ENCODE measurements around the gene PTTG1IP.

The PTTG1IP gene

DNA sequence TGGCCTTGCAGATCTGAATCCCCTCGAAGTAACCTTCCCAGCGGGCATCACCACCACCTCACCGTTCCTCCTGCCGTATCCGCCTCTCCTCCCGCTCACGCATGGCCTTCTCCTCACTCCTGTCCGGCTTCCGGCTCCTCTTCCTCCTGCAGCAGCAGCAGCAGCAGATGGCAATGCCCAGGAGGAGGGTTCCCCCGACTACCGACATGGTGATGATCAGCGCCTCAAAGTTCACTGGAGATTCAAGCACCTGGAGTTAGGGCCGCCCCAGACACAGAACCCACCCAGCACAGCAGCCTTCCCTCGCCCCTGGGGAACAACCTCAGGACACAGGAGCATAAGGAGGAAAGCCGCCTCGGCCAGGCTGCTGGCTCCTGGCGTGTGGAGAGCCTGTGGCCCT lies 17.4 kb downstream of the PTTG1IP start:
- DNase-seq (ENCODE audit: insufficient read length, low spot score) (no peak), FAIRE-seq (no peak)
- no peak for TF ChIP-seq POLR2A (IDR thresholded peaks at IDR 0.05; ENCODE audit: low read depth, low read length)
- TF ChIP-seq POU2F2 (IDR thresholded peaks at IDR 0.05; ENCODE audit: low read depth, low read length): no peak
- TF ChIP-seq TAF1 (IDR thresholded peaks at IDR 0.05; ENCODE audit: low read depth, low read length): no peak
- no peak for TF ChIP-seq POLR2AphosphoS5 (IDR thresholded peaks at IDR 0.05; ENCODE audit: low read depth, low read length)
- TF ChIP-seq SPI1 (IDR thresholded peaks at IDR 0.05; ENCODE audit: low read depth, low read length): no peak
- TF ChIP-seq PAX5 (IDR thresholded peaks at IDR 0.05; ENCODE audit: insufficient read depth, low read length, severe bottlenecking): no peak

DNA sequence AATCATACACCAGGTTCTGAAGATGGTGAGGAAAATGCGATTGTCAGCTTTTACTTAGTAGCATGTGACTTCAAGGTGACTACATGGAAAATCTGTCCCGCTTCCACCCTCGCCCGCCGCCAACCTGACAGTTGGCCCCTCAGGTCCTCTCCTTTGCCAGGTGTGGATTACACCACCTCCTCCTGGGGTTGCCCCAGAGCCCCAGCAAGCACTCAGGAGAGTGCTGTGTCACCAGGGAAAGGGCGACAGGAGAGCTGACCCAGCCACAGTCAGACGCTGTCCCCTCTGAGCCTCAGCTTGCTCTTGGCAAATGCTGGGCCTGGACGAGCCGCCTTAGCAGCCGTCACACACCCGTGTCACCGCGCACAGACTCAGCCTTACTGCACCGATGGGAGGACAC lies 17.9 kb downstream of the PTTG1IP start:
- FAIRE-seq (no peak), DNase-seq (ENCODE audit: insufficient read length, low spot score) (no peak)
- no peak for TF ChIP-seq POU2F2 (IDR thresholded peaks at IDR 0.05; ENCODE audit: low read depth, low read length)
- no peak for TF ChIP-seq POLR2A (IDR thresholded peaks at IDR 0.05; ENCODE audit: low read depth, low read length)
- no peak for TF ChIP-seq POLR2AphosphoS5 (IDR thresholded peaks at IDR 0.05; ENCODE audit: low read depth, low read length)

DNA sequence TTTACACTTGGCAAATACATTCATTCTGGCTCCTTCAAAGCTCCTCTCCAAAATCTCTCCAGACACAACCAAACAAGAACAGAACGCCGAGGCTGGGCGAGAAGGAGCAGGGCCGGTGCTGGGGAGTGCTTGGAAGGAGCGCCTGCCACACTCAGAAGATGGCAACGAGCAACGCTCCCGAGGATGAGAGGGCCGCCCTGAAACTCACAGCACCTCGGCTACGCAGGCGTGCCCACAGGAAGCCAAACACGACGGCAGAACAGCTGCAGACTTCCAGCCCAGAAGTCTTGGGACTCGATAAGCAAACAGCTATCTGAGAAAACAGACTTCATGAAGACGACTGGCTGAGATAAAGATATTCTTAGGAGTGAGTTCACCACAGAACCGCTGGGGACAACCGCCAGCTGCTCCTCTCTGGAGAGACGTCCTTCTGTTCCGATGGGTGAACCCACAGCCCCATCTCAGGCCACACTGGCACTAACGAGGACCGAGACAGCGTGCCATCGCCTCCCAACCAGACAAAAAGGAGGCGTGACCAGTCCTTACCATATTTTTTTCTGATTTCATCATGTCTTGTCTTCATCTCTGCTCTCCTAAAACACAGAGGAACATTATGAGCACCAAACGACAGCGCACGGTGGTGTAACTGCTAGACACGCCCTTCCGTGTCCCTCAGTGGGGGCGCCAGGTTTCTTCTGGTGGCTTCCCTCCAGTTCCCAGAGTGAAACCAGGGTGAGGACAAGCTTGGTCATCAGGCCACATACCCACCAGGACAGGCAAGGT lies 18.6 kb downstream of the PTTG1IP start:
- DNase-seq (ENCODE audit: insufficient read length, low spot score): no peak

DNA sequence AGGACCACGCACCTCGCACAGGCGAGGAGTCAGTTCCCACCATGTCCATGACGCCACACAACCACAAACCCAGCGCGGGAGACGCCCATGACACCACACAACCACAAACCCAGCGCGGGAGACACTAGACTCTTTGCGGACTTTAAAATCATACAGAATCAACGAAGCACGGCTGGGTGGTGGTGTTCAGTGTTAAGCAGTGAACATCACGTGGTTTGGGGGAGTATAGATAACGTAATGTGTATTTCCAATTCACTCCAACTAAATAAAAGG lies 19.2 kb downstream of the PTTG1IP start:
- no peak for TF ChIP-seq POLR2AphosphoS5 (IDR thresholded peaks at IDR 0.05; ENCODE audit: low read depth, low read length)
- TF ChIP-seq SPI1 (IDR thresholded peaks at IDR 0.05; ENCODE audit: low read depth, low read length): no peak
- no peak for TF ChIP-seq PAX5 (IDR thresholded peaks at IDR 0.05; ENCODE audit: insufficient read depth, low read length, severe bottlenecking)
- no peak for TF ChIP-seq POU2F2 (IDR thresholded peaks at IDR 0.05; ENCODE audit: low read depth, low read length)
- TF ChIP-seq POLR2A (IDR thresholded peaks at IDR 0.05; ENCODE audit: low read depth, low read length): no peak
- no peak for TF ChIP-seq TAF1 (IDR thresholded peaks at IDR 0.05; ENCODE audit: low read depth, low read length)
- no peak for FAIRE-seq
- no peak for DNase-seq (ENCODE audit: insufficient read length, low spot score)

More for the DNA sequence above, 18.6 kb downstream of the PTTG1IP start:
- FAIRE-seq: no peak
- TF ChIP-seq POU2F2 (IDR thresholded peaks at IDR 0.05; ENCODE audit: low read depth, low read length) (no peak), POLR2AphosphoS5 (IDR thresholded peaks at IDR 0.05; ENCODE audit: low read depth, low read length) (no peak), POLR2A (IDR thresholded peaks at IDR 0.05; ENCODE audit: low read depth, low read length) (no peak), PAX5 (IDR thresholded peaks at IDR 0.05; ENCODE audit: insufficient read depth, low read length, severe bottlenecking) (no peak), TAF1 (IDR thresholded peaks at IDR 0.05; ENCODE audit: low read depth, low read length) (no peak), SPI1 (IDR thresholded peaks at IDR 0.05; ENCODE audit: low read depth, low read length) (no peak)

DNA sequence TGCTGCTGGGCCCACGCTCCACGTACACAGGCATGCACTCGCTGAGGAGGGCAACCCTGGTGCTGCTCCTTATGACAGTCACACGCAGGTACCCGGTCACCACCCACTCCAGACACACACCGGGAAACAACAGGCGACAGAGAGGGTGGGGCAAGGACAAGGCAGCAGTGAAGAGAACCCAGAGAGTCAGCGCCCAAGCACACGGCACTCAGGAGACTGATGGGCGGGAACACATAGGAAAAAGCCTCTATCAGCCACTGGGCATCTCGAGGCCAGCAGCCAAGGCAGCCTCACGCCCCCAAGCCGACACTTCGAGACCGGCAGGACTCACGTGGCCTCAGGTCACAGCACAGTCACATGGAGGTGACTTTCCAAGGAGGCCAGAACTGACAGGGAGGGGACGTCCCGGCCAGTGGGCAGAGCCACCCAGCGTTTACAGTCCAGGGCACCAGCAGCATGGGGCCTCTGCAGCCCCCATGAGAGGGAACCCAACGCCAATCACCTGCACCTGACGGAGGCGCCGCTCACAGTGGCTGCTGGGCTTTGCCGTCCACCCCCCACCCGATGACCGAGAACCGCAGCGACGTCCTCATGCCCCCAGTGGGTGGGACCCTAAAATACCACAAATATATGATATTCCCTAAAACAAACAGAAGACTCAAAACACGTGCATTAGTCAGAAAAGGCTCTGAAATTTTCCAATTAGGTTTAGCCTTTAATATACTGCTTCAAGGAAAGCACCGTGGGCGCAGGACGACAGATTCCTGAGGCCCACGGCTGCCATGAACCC lies 19.7 kb downstream of the PTTG1IP start:
- FAIRE-seq (no peak), DNase-seq (ENCODE audit: insufficient read length, low spot score) (no peak)
- TF ChIP-seq POLR2AphosphoS5 (IDR thresholded peaks at IDR 0.05; ENCODE audit: low read depth, low read length): no peak
- TF ChIP-seq POU2F2 (IDR thresholded peaks at IDR 0.05; ENCODE audit: low read depth, low read length): no peak
- TF ChIP-seq POLR2A (IDR thresholded peaks at IDR 0.05; ENCODE audit: low read depth, low read length): no peak
- TF ChIP-seq TAF1 (IDR thresholded peaks at IDR 0.05; ENCODE audit: low read depth, low read length): no peak
- no peak for TF ChIP-seq PAX5 (IDR thresholded peaks at IDR 0.05; ENCODE audit: insufficient read depth, low read length, severe bottlenecking)
- TF ChIP-seq SPI1 (IDR thresholded peaks at IDR 0.05; ENCODE audit: low read depth, low read length): no peak

DNA sequence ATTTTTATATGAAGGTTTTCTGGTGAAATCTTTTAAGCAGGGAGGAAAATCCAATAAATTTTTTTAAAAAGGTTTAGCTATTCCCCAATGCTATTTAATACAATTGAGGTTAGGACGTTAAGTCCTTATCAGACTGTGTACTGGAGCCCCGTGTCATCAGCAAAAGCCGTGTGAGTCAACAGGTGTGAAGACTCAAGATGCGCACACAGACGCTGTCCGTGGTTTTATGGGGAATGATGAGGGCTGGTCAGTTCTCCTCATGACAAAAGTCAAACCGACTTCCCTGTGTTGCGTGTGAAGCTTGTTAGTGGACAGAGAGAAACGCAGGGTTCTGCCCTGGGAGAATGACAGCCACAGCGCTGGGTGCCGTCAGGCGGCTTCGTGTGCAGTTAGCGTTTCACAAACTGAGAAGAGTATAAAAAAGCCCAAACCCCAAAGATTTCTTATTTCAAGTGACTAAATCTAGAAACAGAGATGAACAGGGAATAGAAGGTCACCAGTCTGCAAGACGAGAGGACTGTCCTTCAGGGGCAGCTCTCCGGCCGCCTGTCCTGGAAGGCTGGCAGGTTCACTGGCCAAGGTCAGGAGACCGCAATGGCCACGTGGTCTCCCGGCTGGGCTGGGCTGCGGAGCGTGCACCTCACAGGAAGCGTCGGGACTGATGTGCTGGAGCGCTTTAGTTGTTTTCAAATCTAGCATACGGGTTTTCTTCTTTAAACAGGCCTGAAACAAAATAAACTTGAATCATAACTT lies 22.4 kb downstream of the PTTG1IP start:
- FAIRE-seq (no peak), DNase-seq (ENCODE audit: insufficient read length, low spot score) (no peak)
- TF ChIP-seq POU2F2 (IDR thresholded peaks at IDR 0.05; ENCODE audit: low read depth, low read length) (no peak), PAX5 (IDR thresholded peaks at IDR 0.05; ENCODE audit: insufficient read depth, low read length, severe bottlenecking) (no peak), TAF1 (IDR thresholded peaks at IDR 0.05; ENCODE audit: low read depth, low read length) (no peak), POLR2AphosphoS5 (IDR thresholded peaks at IDR 0.05; ENCODE audit: low read depth, low read length) (no peak), POLR2A (IDR thresholded peaks at IDR 0.05; ENCODE audit: low read depth, low read length) (no peak), SPI1 (IDR thresholded peaks at IDR 0.05; ENCODE audit: low read depth, low read length) (no peak)

DNA sequence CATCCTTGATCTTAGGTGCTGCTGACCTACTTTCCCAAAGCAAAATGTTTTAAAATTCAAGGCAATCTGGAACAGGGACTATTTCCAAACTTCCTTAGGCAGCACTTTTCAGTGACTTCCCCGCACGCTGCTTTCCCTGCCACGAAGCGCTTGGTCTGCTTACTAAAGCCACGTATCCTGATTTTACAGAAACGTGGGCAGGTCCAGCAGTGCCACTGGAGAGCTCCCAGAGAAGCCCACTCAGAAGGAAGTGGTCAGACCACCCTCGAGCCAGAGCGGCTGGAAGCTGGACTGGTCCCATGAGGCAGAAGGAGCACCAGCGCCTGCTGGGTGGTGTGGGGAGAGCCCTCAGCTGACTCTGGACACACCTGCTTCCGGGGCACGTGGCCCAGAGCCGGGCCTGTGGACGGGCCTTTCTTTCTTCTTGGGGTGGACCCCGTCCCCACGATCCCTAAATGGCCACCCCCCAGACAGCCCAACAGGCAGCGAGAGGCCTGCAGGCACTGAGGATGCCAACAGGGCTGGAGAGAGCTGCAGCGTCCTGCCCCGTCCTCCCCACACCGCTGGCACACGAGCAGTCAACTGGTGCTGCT lies 23.2 kb downstream of the PTTG1IP start:
- no peak for TF ChIP-seq POU2F2 (IDR thresholded peaks at IDR 0.05; ENCODE audit: low read depth, low read length)
- no peak for TF ChIP-seq TAF1 (IDR thresholded peaks at IDR 0.05; ENCODE audit: low read depth, low read length)
- no peak for TF ChIP-seq POLR2AphosphoS5 (IDR thresholded peaks at IDR 0.05; ENCODE audit: low read depth, low read length)
- TF ChIP-seq SPI1 (IDR thresholded peaks at IDR 0.05; ENCODE audit: low read depth, low read length): no peak
- TF ChIP-seq PAX5 (IDR thresholded peaks at IDR 0.05; ENCODE audit: insufficient read depth, low read length, severe bottlenecking): no peak
- TF ChIP-seq POLR2A (IDR thresholded peaks at IDR 0.05; ENCODE audit: low read depth, low read length): no peak
- no peak for FAIRE-seq
- DNase-seq (ENCODE audit: insufficient read length, low spot score): no peak

DNA sequence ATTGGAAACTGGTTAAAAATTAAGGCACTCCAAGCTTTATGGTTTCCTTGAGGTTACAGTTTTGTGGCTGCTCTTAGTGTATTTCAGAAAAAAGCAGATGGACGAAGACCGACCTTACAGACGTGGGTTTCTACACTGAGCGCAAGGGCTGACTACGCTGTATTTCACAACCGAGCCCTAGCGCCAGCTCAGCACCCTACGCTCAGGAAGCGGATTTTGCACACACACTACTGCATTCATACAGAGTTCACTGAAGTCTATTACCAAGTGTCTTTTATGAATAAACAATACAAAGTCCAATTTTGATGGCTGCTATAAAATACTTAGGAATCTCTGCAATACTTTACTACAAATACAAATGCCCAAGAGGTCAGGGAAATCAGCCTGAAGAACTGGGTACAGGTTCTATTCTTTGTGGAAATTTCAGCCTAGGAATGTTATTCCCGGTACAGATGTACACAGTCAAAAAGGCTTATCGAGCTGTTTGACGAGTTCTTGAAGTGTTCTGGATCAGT lies 23.8 kb downstream of the PTTG1IP start:
- DNase-seq (ENCODE audit: insufficient read length, low spot score) (no peak), FAIRE-seq (no peak)
- TF ChIP-seq POLR2A (IDR thresholded peaks at IDR 0.05; ENCODE audit: low read depth, low read length): no peak
- no peak for TF ChIP-seq TAF1 (IDR thresholded peaks at IDR 0.05; ENCODE audit: low read depth, low read length)
- no peak for TF ChIP-seq POLR2AphosphoS5 (IDR thresholded peaks at IDR 0.05; ENCODE audit: low read depth, low read length)
- TF ChIP-seq POU2F2 (IDR thresholded peaks at IDR 0.05; ENCODE audit: low read depth, low read length): no peak
- no peak for TF ChIP-seq SPI1 (IDR thresholded peaks at IDR 0.05; ENCODE audit: low read depth, low read length)
- TF ChIP-seq PAX5 (IDR thresholded peaks at IDR 0.05; ENCODE audit: insufficient read depth, low read length, severe bottlenecking): no peak

All from GM12891 (cell line).